Left cardiac atrium (tissue), 4 donors: ENCODE measurements around the gene GARIN5B. TPM values are rescaled to one million over a fixed set of nuclear protein-coding genes. Genes with fewer than 3 reads are reported as not detected.

Source experiments
- ATAC-seq, 2 donors: fragments of 200-7000 bp; cut with Tn5 transposase; one replicate each; pipeline ENCODE4 v1.9.1; 2020; ENCODE audit warnings: mild to moderate bottlenecking in 2 of 2, moderate library complexity in 2 of 2
- DNase-seq: peaks from one replicate; pipeline ENCODE4 v3.0.0-alpha.2; 2020
- intact Hi-C, 2 donors: fragments of 100-400 bp; cut with DNase I; formaldehyde crosslinking; loops; one replicate each; pipeline versions ENCODE4 v1.14.1 to v1.15.1; 2022 to 2023
- total RNA-seq, 2 donors: library from RNA; stranded (reverse); fragmentation: NEBNext Ultra II Directional; extraction: Animal tissue kit (Norgen Biotek cat#: 25700); gene quantifications; one replicate each; pipeline ENCODE4 v1.2.1, GENCODE V29; 2021
- donor health status: DM: no; HTN: yes; CAD: no.
- donor health status: DM: no; HTN: yes; CAD: no; lungs with severe emphysema.
- donor health status: DM: yes; HTN: yes; CAD: no.
- donor health status: Dilated cardiomyopathy.

GARIN5B gene
- total RNA-seq, 2 donors from 2014 or later, result not detected

DNA sequence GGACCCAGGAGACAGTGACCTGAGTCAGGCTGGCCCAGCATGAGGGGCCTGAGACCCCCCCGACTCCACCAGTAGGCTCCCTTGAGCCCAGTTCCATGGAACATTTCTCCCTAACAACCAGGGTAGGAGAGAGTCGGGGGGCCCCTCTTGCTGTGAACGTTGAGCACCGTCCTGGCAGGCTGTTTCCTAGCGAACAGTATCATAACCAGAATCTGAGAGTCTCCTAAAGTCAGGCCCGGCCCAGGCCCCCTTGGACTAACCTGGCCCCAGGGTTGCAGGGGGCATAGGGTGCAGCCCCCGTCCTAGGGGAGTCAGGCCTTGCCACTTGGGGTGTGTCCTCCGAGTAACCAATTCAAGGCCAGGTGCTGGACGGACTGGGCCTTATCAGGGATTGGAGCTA lies 51.7 kb downstream of the GARIN5B start:
- intact Hi-C loops, result no loop called here
- ATAC-seq (no peak), DNase-seq (no peak)

DNA sequence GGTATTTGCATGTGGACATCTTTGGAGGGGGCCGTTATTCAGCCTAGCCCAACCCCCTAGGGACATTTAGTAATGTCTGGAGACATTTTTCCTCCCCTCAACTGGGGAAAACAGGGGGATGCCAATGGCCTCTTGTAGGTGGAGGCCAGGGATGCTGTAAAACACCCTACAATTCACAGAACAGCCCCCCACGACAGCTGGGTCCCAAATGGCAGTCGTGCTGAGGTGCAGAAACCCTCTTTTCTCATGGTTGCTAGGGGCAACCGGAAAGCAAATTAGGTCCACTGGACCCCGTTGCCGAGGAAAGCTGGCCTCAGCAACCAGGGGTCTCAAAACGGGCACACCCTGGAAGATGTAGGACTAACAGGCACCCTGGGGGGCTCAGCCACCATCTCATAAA lies 52.6 kb downstream of the GARIN5B start:
- intact Hi-C loops, result no loop called here
- ATAC-seq (no peak), DNase-seq (no peak)

DNA sequence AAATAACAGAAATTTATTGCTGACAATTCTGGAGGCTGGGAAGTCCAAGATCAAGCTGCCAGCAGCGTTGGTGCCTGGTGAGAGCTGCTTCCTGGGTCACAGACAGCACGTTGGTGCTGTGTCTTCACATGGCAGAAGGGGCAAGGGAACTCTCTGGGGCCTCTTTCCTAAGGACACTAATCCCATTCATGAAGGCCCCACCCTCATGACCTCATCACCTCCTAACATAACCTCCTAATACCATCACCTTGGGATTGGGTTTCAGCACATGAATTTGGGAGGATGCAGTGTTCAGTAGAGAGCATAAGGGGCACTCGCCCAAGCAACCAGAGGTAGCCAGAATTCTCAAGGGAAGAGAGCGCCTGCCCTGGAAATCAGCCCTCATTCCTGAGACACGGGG lies 53.6 kb downstream of the GARIN5B start:
- intact Hi-C loops, result loop anchor here in 1 of 2 donors (10.0 kb wide), 1 partner anchor 75 kb away; the partner anchor contains the start of genes RPL28 and TMEM238
- no peak for ATAC-seq

DNA sequence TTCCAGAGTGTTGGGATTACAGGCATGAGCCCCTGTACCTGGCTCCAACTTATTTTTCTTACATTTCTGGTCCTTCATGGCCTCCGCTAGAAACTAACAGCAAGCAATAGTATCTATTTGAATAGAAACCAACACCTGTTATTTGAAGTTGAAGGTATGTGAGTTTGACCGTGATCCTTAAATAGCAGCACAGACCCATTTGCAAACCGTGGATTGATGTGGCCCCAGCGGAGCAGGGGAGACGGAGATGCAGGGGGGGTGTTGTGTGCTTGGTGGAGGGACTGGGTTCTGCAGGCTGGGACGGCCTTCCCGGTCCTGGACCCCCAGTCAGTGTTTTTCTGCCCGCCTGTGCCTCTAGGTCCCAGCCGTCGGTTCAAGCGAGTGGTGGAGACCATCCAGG lies 54.8 kb downstream of the GARIN5B start:
- DNase-seq (no peak), ATAC-seq (no peak)
- intact Hi-C loops, result loop anchor here in 1 of 2 donors (10.0 kb wide), 1 partner anchor 77 kb away; the partner anchor contains the start of genes RPL28 and TMEM238

More for the DNA sequence above, 53.6 kb downstream of the GARIN5B start:
- no peak for DNase-seq

DNA sequence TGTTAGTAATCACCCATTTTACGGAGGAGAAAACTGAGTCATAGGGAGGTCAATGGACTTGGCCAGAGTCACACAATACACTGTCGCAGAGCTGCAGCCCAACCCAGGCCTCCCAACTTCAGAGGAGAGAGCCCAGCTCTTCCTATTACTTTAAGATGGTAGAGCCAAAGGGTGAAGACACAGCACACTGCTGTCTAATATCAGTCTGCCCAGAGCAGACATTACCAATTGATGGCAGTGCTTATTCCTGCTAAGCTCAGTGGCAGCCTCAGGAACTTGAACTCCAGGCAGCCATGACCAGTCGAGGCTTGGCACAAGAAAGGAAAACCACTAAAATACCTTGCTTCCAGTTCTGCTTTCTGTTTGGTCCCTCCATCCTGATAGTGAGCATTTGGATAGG lies 56.3 kb downstream of the GARIN5B start:
- ATAC-seq (no peak), DNase-seq (no peak)
- intact Hi-C loops, result loop anchor here in 1 of 2 donors (10.0 kb wide), 1 partner anchor 78 kb away; the partner anchor contains the start of genes RPL28 and TMEM238

DNA sequence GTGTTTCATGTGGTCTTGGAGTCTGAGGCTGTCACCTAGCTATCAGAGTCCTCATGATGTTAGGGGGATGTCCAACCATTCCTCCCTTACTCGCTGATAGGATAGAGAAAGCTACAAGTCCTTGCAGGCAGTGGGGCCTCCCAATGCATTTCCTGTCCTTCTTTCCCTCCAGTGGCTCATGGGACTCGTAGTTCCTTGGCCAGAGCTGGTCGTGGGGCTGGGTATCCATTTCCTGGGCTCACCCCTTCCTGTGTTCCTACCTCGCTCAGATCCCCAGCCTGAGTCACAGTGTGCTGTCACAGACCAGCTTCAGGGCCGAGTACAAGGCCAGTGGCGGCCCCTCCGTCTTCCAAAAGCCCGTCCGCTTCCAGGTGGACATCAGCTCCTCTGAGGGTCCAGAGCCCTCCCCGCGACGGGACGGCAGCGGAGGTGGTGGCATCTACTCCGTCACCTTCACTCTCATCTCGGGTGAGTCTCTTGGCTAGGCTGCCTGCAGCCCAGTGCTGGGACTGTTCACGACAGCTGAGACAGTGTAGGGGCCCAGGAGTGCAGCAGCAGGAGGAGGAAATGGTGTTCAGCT lies 57.0 kb downstream of the GARIN5B start:
- intact Hi-C loops, result loop anchor here in 1 of 2 donors (10.0 kb wide), 1 partner anchor 79 kb away; the partner anchor contains the start of genes RPL28 and TMEM238
- ATAC-seq (no peak), DNase-seq (no peak)

DNA sequence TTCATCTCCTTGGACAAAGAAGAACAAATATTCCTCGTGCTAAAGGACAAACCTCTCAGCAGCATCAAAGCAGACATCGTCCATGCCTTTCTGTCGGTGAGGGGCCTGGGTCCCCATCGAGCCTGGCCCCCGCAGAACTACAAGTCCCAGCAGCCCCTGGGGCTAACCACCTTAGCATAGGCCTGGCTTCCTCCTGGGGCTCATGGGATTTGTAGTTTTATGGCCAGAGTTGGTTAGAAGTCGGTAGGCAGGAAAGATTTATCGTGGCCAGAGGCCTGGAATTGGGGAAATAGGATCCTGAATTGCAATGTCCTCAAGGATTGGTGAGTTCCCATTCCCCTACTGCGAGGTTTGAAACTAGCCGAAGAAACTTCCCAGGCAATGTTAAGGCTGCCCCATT lies 57.6 kb downstream of the GARIN5B start:
- intact Hi-C loops, result loop anchor here in 1 of 2 donors (10.0 kb wide), 1 partner anchor 79 kb away; the partner anchor contains the start of genes RPL28 and TMEM238
- ATAC-seq (peak; percentile 55 to 69), DNase-seq (no peak)

DNA sequence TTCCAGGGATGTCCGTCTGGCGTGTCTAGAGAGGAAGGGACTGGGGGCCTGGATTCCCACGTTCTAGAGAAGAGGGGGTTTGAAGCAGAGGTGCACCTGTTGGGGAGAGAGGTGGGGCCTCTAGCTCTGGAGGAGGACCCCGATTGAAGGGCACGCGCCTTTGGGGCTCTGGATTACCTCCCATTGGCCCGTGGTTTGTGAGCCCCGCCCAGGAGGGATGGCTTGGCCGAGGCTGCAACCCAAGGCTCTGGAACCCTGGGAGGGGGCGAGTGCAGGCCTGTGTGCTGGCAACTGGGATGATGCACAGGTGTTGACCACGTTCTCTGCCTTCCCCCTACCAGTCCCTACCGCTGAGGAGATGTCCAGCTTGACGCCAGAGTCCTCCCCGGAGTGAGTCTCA lies 58.1 kb downstream of the GARIN5B start:
- no peak for DNase-seq
- intact Hi-C loops, result loop anchor here (5.0 to 10.0 kb wide), 2 partner anchors 77 to 80 kb away; partner anchors contain the start of genes TMEM238 (in 2 of the 2) and RPL28 (in 1 of the 2)
- ATAC-seq, result no peak

Other genes starting within 250 kb of the GARIN5B start
- 100 to 1,000 TPM; 117 to 193 TPM for gene PPP1R12C, start 245.6 kb downstream of the GARIN5B start, total RNA-seq
- gene TNNT1, start 214.1 kb downstream of the GARIN5B start, total RNA-seq, result 10 to 100 TPM; 13.7 to 25.6 TPM
- 1,000 to 10,000 TPM; 1,897 to 2,132 TPM for gene TNNI3, start 205.5 kb downstream of the GARIN5B start, total RNA-seq
- gene DNAAF3, start 196.6 kb downstream of the GARIN5B start, total RNA-seq, result 1 to 10 TPM in 1 of 2 donors, under 1 TPM in 1; 0.41 to 1.1 TPM
- not detected for gene SYT5, start 183.0 kb downstream of the GARIN5B start, total RNA-seq
- gene PTPRH, start 153.8 kb downstream of the GARIN5B start, total RNA-seq, result 1 to 10 TPM in 1 of 2 donors, under 1 TPM in 1; 0.74 to 1.5 TPM
- gene TMEM86B, start 134.5 kb downstream of the GARIN5B start, total RNA-seq, result 1 to 10 TPM; 1.2 to 1.4 TPM
- 10 to 100 TPM; 37.8 to 42.4 TPM for gene PPP6R1, start 104.2 kb downstream of the GARIN5B start, total RNA-seq
- gene HSPBP1, start 83.2 kb downstream of the GARIN5B start, total RNA-seq, result 10 to 100 TPM; 26.4 to 35.8 TPM
- gene BRSK1, start 79.3 kb downstream of the GARIN5B start, total RNA-seq, result 10 to 100 TPM in 1 of 2 donors, 1 to 10 TPM in 1; 9.1 to 19.5 TPM
- gene TMEM150B, start 37.9 kb downstream of the GARIN5B start, total RNA-seq, result 1 to 10 TPM; 3.1 to 3.6 TPM
- 1 to 10 TPM; 6.7 to 6.9 TPM for gene KMT5C, start 23.4 kb downstream of the GARIN5B start, total RNA-seq
- not detected for gene COX6B2, start 8.5 kb downstream of the GARIN5B start, total RNA-seq
- not detected for gene IL11, start 7.2 kb upstream of the GARIN5B start, total RNA-seq
- gene TMEM190, start 13.6 kb upstream of the GARIN5B start, total RNA-seq, result not detected
- under 1 TPM; 0.84 to 0.97 TPM for gene TMEM238, start 21.0 kb upstream of the GARIN5B start, total RNA-seq
- 100 to 1,000 TPM; 789 to 866 TPM for gene RPL28, start 22.7 kb upstream of the GARIN5B start, total RNA-seq
- gene UBE2S, start 44.5 kb upstream of the GARIN5B start, total RNA-seq, result 10 to 100 TPM; 18.1 to 29.9 TPM
- gene SHISA7, start 80.0 kb upstream of the GARIN5B start, total RNA-seq, result not detected
- 10 to 100 TPM; 58.4 to 60.5 TPM for gene ISOC2, start 98.4 kb upstream of the GARIN5B start, total RNA-seq
- not detected for gene C19orf85, start 101.5 kb upstream of the GARIN5B start, total RNA-seq
- gene ZNF628, start 113.4 kb upstream of the GARIN5B start, total RNA-seq, result 1 to 10 TPM; 5.3 to 9.0 TPM
- 10 to 100 TPM in 1 of 2 donors, 1 to 10 TPM in 1; 9.2 to 13.7 TPM for gene NAT14, start 121.9 kb upstream of the GARIN5B start, total RNA-seq
- gene SSC5D, start 125.2 kb upstream of the GARIN5B start, total RNA-seq, result 1 to 10 TPM; 5.7 to 6.7 TPM
- gene SBK2, start 173.9 kb upstream of the GARIN5B start, total RNA-seq, result 100 to 1,000 TPM; 151 to 181 TPM
- gene SBK3, start 182.3 kb upstream of the GARIN5B start, total RNA-seq, result 10 to 100 TPM; 55.3 to 62.7 TPM
- gene ZNF579, start 217.6 kb upstream of the GARIN5B start, total RNA-seq, result 10 to 100 TPM; 10.8 to 12.7 TPM
- gene FIZ1, start 236.3 kb upstream of the GARIN5B start, total RNA-seq, result 10 to 100 TPM; 14.5 to 17.0 TPM
- gene ZNF524, start 237.0 kb upstream of the GARIN5B start, total RNA-seq, result 10 to 100 TPM; 14.1 to 18.7 TPM
- 10 to 100 TPM; 16.2 to 20.2 TPM for gene ZNF865, start 242.4 kb upstream of the GARIN5B start, total RNA-seq